Motor neuron (in vitro differentiated cells): ENCODE measurements around the gene RYR2. TPM values are rescaled to one million over a fixed set of nuclear protein-coding genes. Genes with fewer than 3 reads are reported as not detected.

Experiments
- ATAC-seq, 8 experiments: fragments of 200-7000 bp; cut with Tn5 transposase; replicated peaks in 6 of 8; 2 replicates each; pipeline ENCODE4 v1.8.0; 2021; ENCODE audit warnings: mild to moderate bottlenecking in 8 of 8, moderate library complexity in 8 of 8
- H3K27ac ChIP-seq, 2 donors: fragments of 250-450 bp; sonication (Bioruptor Pico); 2 replicates each; pipeline ENCODE4 v1.9.0; 2021; ENCODE audit warnings: antibody characterized with exemption in 2 of 2, mild to moderate bottlenecking in 2 of 2, moderate library complexity in 1 of 2
- H3K4me1 ChIP-seq, 2 donors: fragments of 250-450 bp; sonication (Bioruptor Pico); replicated peaks in 1 of 2; 2 replicates each; pipeline ENCODE4 v1.6.1; 2021; ENCODE audit warnings: antibody characterized with exemption in 2 of 2, mild to moderate bottlenecking in 2 of 2, moderate library complexity in 1 of 2
- H3K4me3 ChIP-seq, 5 donors: fragments of 250-450 bp; sonication (Bioruptor Pico); 2 replicates each; pipeline ENCODE4 v1.9.0; 2021; ENCODE audit warnings: antibody characterized with exemption in 5 of 5, mild to moderate bottlenecking in 5 of 5, moderate library complexity in 4 of 5
- WGBS, 10 experiments: fragments of 450-650 bp; shearing (Covaris generic); methylation state at CpG; one replicate each; pipeline ENCODE4 v1.0.0; 2022; 5-methylcytosine and 5-hydroxymethylcytosine counted together
- in situ Hi-C, 9 experiments: fragments of 400-800 bp; cut with MboI; loops; one replicate each; pipeline ENCODE4 v1.15.0; 2021; ENCODE audit warnings: low sequenced_read_pairs in 9 of 9, low pct_unique_long_range_greater_than_20kb in 2 of 9; ENCODE audit not compliant: unreplicated experiment in 9 of 9
- total RNA-seq, 8 experiments: library from RNA; unstranded; fragments of 300-600 nt; gene quantifications; 2 replicates each; pipeline versions ENCODE4 v1.2.3 to v1.2.4, GENCODE V29; 2022

Gene RYR2
- total RNA-seq, 8 experiments from 2014 or later, result 0.32 to 6.8 (median 0.63) TPM

DNA sequence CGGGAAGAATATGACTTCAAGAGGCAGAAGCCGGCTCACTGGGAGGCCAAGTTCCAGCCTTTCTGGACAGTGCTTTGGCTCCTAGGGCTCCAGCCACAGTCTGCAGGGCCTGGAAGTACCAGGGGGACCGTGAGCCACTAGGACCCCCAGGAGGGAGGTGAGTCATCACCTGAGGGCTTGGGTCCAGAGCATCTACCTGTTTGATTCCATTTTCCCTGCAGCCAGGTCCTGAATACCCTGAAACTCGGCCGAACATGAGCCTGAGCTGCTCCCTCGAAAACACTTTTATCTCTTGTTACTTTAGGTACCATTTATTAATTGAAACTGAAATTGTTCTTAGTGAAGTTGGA, 164.1 kb downstream of the RYR2 start:
- WGBS, 10 experiments, result 11 to 100% (median 85%) methylated on average over 1 to 5 of the region's 6 CpGs; no CpG with 5 or more reads in 2 of the 10 experiments
- Histone ChIP-seq H3K4me1 (no peaks in the 10 kb centered on the region), H3K27ac (no peak overlapping the region), H3K4me3 (no peak overlapping the region)
- in situ Hi-C loops, result no loop called here
- ATAC-seq, result no peak

GRCh38 chr1:237211031-237211430, 169.0 kb downstream of the RYR2 start:
- Histone ChIP-seq H3K27ac (no peak overlapping the region), H3K4me3 (no peak overlapping the region)
- in situ Hi-C loops, result no loop called here

DNA sequence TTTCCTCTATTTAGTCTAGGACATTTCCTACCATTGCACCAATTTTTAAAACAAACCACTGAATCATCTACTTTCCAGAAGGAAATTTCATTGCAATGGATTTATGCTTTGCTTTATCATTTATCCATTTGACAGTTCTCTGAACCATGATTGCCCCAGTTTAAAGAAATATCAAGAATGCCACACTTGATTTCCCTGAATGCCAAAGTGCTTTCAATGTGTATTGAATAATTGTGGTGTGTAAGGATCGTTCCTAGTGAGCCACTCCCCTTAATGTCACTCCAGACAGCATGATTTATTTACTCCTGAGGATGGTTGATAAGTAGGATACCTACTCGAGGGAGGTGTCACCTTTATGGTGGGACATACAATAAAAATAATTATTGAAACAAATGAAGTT, 169.6 kb downstream of the RYR2 start:
- Histone ChIP-seq H3K27ac (no peak overlapping the region), H3K4me3 (no peak overlapping the region), H3K4me1 (no peaks in the 10 kb centered on the region)
- 0 to 26% (median 0%) methylated on average over 1 to 2 of the region's 2 CpGs; no CpG with 5 or more reads in 3 of the 10 experiments for WGBS, 10 experiments
- peak in 3 of 8 experiments; percentile 26 to 47 (median 45) for ATAC-seq
- in situ Hi-C loops, result no loop called here

More at GRCh38 chr1:237211031-237211430, 169.0 kb downstream of the RYR2 start:
- no peaks in the 10 kb centered on the region for H3K4me1 ChIP-seq
- 54 to 100% (median 88%) methylated on average over 1 to 5 of the region's 5 CpGs; no CpG with 5 or more reads in 3 of the 10 experiments for WGBS, 10 experiments
- peak in 1 of 8 experiments; percentile 57 for ATAC-seq

DNA sequence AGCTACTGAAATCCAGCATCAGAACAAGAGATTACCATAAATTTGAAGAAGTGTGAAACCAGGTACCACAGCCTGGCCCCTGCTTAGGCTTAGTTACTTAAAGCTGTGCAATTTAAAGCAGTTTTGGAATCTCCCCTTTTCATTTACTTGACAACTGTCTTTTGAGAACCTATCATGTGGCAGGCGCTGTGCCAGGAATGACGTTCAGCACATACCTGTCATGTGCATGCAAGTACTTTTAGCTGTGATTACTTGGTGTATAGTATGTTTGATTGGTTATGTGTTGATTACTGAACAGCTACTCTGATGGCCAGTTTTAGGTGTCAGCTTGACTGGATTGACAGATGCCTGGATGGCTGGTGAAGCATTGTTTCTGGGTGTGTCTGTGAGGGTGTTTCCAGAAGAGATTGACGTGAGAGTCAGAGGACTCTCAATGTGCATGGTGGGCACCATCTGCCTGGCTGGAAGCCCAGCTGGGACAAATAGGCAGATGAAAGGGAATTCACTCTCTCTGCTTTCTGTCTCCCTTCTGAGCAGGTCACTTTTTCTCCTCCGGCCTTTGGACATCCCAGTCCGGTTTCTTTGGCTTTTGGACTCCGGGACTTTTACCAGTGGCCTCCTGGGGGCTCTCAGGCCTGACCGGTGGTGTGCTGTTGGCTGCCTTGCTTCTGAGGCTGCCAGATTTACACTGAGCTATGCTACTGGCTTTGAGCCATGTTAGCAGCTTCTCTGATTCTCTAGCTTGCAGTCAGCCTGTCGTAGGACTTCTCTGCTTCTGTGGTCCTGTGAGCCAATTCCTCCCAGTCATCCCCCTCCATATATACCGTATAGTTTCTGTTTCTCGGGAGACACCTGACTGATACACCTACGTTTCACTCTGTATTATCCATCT, 178.0 kb downstream of the RYR2 start:
- peak in 1 of 8 experiments; percentile 70 for ATAC-seq
- H3K4me1 ChIP-seq, result no peaks in the 10 kb centered on the region
- H3K27ac ChIP-seq, result no peak overlapping the region
- in situ Hi-C loops, result no loop called here
- WGBS, 10 experiments, result 0 to 91% (median 56%) methylated on average over 1 to 11 of the region's 11 CpGs
- no peak overlapping the region for H3K4me3 ChIP-seq

DNA sequence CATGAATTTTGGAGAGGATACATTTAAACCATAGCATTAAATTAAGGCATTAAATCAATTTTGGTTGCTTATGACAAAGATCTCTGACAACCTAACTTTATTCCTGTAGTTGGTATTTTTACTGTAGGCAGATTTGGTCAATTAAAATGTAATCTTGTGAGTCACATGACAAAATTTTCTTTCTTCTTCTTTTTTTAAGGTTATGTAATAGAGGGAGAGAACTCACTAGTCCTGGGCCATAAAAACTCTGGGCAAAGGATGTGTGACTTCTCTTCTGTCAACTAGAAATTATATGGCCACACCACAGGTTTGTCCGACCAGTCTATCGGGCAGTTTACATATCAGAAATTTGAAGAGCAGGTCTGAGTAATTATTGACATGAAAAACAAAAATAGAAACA, 181.4 kb downstream of the RYR2 start:
- 86 to 100% (median 96%) methylated on average over 1 to 2 of the region's 2 CpGs; no CpG with 5 or more reads in 3 of the 10 experiments for WGBS, 10 experiments
- in situ Hi-C loops, result no loop called here

GRCh38 chr1:237226177-237226944, 184.4 kb downstream of the RYR2 start:
- no peak for ATAC-seq
- WGBS, 10 experiments, result 0 to 89% (median 80%) methylated on average over 1 to 11 of the region's 13 CpGs; no CpG with 5 or more reads in 1 of the 10 experiments
- in situ Hi-C loops, result no loop called here
- H3K4me3 ChIP-seq, result no peak overlapping the region
- no peaks in the 10 kb centered on the region for H3K4me1 ChIP-seq
- no peak overlapping the region for H3K27ac ChIP-seq

More for the DNA sequence above, 181.4 kb downstream of the RYR2 start:
- H3K4me1 ChIP-seq, result no peaks in the 10 kb centered on the region
- H3K4me3 ChIP-seq, result no peak overlapping the region
- no peak for ATAC-seq
- no peak overlapping the region for H3K27ac ChIP-seq

GRCh38 chr1:237227476-237227875, 185.5 kb downstream of the RYR2 start:
- Histone ChIP-seq H3K4me1 (no peaks in the 10 kb centered on the region), H3K4me3 (no peak overlapping the region), H3K27ac (no peak overlapping the region)
- no peak for ATAC-seq
- in situ Hi-C loops, result no loop called here
- WGBS, 10 experiments, result 39 to 100% (median 84%) methylated on average over 1 to 4 of the region's 4 CpGs; no CpG with 5 or more reads in 5 of the 10 experiments

DNA sequence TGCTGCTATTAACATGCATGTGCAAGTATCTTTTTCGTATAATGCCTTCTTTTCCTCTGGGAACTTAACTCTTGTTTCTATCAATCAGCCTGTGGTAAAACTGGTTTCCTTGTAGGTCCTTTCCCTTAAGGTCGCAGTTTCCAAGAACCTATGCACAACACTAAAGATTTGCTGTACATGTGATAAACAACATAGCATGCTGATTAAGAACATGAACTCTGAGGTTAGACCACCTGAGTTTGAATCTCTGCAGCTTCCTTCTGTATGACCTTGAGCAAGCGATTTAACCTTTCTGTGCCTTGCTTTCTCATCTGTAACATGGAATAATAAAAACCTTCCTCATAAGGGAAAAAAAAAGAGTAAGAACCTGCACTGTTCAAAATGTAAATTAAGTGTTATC, 186.4 kb downstream of the RYR2 start:
- in situ Hi-C loops, result no loop called here
- ATAC-seq, result no peak

GRCh38 chr1:237229333-237229732, 187.3 kb downstream of the RYR2 start:
- in situ Hi-C loops, result no loop called here
- Histone ChIP-seq H3K4me1 (no peaks in the 10 kb centered on the region), H3K27ac (no peak overlapping the region), H3K4me3 (no peak overlapping the region)
- no peak for ATAC-seq
- 0 to 96% (median 85%) methylated on average over 2 to 6 of the region's 6 CpGs for WGBS, 10 experiments

More for the DNA sequence above, 186.4 kb downstream of the RYR2 start:
- WGBS, 10 experiments, result 3 to 95% (median 62%) methylated on average over 1 to 3 of the region's 3 CpGs
- Histone ChIP-seq H3K27ac (no peak overlapping the region), H3K4me1 (no peaks in the 10 kb centered on the region), H3K4me3 (no peak overlapping the region)

- WGBS, 10 experiments, result 0 to 88% (median 41%) methylated on average over 1 to 4 of the region's 4 CpGs; no CpG with 5 or more reads in 2 of the 10 experiments
- Histone ChIP-seq H3K27ac (no peak overlapping the region), H3K4me1 (no peaks in the 10 kb centered on the region), H3K4me3 (no peak overlapping the region)
- in situ Hi-C loops, result no loop called here
- no peak for ATAC-seq
These were observed 190.5 kb downstream of the RYR2 start for GRCh38 chr1:237232501-237232900.

- peak in 1 of 8 experiments; percentile 19 for ATAC-seq
- in situ Hi-C loops, result no loop called here
- WGBS, 10 experiments, result 0 to 92% (median 61%) methylated on average over 1 to 3 of the region's 3 CpGs; no CpG with 5 or more reads in 4 of the 10 experiments
- Histone ChIP-seq H3K4me1 (no peaks in the 10 kb centered on the region), H3K4me3 (no peak overlapping the region), H3K27ac (no peak overlapping the region)
These were observed 193.1 kb downstream of the RYR2 start for GRCh38 chr1:237235091-237235490.

- ATAC-seq, result no peak
- WGBS, 10 experiments, result 0 to 38% (median 25%) methylated on average over 1 to 3 of the region's 3 CpGs; no CpG with 5 or more reads in 5 of the 10 experiments
- Histone ChIP-seq H3K4me3 (no peak overlapping the region), H3K4me1 (no peaks in the 10 kb centered on the region), H3K27ac (no peak overlapping the region)
- in situ Hi-C loops, result no loop called here
These were observed 195.7 kb downstream of the RYR2 start for GRCh38 chr1:237237721-237238120.

- no peak overlapping the region for H3K27ac ChIP-seq
- WGBS, 10 experiments, result 0 to 64% (median 20%) methylated on average over 1 to 6 of the region's 6 CpGs; no CpG with 5 or more reads in 1 of the 10 experiments
- H3K4me1 ChIP-seq, result no peaks in the 10 kb centered on the region
- H3K4me3 ChIP-seq, result no peak overlapping the region
- in situ Hi-C loops, result no loop called here
- ATAC-seq, result no peak
These were observed 197.3 kb downstream of the RYR2 start for GRCh38 chr1:237239248-237239647.
